ENCODE results near the gene BACE2.
"Not testable (repeated sequence)": the region's sequence is repeated elsewhere in the genome, so short reads cannot be mapped to it uniquely, and the experiment has no call there.

Gene BACE2

DNA sequence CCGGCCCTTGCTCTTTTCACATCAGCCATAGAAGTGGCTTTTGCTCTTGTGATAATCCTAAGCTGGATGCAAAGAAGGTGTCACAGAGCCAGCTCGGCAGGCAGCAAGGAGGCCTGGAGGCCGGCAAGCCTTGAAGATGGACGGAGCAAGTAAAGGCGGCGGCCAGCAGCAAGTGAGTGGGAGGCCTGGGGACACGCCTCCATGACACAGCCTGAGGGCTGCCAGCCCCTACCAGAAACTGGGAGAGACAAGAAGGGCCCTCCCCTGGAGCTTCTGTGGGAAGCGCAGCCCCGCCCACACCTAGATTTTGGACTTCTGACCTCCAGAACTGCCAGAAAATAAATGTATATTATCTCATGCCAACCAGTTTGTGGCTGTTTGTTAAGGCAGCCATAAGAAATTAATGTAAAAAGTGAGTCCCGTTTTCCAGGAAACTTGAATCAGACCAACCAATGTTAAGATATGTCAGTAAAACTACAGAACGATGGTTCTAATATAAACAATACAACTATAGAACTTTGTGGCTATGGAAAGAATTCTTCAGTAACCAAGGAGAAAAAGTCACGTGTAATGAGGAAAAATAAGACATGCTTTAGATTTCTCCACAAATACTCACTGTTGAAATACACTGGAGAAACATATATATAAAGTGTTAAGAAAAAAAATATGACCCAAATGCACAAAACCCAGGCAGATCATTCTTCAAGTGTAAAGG, 49.9 kb downstream of the BACE2 start:
- DNase-seq = no peak

GRCh38 chr21:41219498-41220207, 51.7 kb downstream of the BACE2 start:
- DNase-seq = no peak

GRCh38 chr21:41220208-41220733, 52.3 kb downstream of the BACE2 start:
- DNase-seq = no peak

GRCh38 chr21:41222247-41223068, 54.5 kb downstream of the BACE2 start:
- no peak for DNase-seq

DNA sequence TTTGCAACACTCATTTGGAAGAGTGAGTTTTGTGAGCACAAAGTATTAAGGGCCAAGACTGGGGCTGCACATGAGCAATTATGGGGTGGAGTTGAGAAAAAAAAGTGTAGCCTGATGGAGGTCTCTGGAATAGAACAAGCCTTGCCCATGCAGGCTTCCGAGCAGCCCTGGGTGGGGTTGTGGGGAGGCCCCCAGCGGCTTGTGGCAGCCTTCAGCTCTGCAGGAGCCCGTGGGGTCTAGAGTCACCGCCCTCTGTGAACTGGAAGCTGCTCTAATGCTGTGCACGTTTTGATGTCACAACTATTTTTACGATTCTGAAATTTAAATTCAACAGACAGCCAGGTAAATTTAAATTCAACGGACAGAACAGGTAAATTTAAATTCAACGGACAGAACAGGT, 58.9 kb downstream of the BACE2 start:
- DNase-seq = no peak

- no peak for DNase-seq
Observed at GRCh38 chr21:41227357-41228005, 59.5 kb downstream of the BACE2 start.

GRCh38 chr21:41228006-41228370, 60.0 kb downstream of the BACE2 start:
- DNase-seq = no peak

- no peak for DNase-seq
Observed at GRCh38 chr21:41228492-41228891, 60.5 kb downstream of the BACE2 start.

- DNase-seq = no peak
Observed at GRCh38 chr21:41228958-41229357, 61.0 kb downstream of the BACE2 start.

DNA sequence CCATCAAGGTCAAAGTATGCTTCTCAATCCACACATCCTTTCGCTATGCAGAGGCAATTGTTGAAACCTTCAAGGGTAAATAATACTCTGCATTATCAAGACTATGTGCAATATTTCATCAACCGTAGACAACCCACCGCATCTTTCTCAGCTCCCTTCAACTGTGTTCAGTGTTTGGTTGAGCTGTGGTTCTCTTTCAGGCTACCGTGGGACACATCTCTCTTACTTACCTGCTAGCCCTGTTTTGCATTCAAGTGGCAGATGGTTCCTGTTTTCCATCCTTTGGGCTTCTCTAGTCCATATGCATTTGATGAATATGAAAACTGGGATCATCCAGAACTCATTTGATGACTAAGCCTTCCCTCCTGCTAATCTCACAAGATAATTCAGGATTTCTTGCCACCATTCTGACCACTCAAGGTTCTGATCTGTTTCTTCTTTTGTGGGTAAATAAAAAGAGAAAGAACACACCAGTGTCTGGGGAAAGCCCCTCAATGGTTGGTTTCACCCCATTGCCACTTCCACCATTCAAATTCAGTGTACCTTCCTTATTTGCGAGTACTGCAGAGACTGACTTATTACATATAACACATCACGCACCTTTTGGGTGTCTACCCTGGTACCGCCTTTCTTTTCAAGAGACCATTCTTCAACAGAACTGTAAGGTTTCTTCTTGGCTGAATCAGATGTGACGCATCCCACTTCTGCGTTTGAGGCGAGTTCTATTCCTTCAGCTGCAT, 61.7 kb downstream of the BACE2 start:
- DNase-seq = no peak

DNA sequence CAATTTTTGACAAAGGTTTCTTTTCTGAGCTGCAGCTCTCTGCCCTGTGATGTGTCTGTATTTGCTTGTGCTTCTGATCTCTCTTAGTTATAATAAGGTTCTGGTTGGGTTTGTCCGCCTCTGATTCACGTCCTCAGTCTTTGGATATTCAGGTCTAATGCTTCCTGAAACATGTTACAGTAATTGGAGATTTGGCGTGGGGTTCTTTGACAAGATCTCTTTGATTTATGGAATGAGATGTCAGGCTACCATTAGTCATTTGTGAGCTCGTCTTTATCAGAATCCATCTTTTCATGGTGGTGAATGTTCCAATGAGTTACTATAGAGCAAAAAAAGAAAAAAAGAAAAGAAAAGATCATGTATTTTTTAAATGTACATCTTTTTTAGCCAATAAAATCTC, 62.5 kb downstream of the BACE2 start:
- no peak for DNase-seq

- no peak for DNase-seq
Observed at GRCh38 chr21:41231060-41231459, 63.1 kb downstream of the BACE2 start.

GRCh38 chr21:41232013-41232412, 64.1 kb downstream of the BACE2 start:
- no peak for DNase-seq

- DNase-seq = no peak
Observed at GRCh38 chr21:41233916-41234315, 66.0 kb downstream of the BACE2 start.

GRCh38 chr21:41234569-41234968, 66.6 kb downstream of the BACE2 start:
- no peak for DNase-seq

DNA sequence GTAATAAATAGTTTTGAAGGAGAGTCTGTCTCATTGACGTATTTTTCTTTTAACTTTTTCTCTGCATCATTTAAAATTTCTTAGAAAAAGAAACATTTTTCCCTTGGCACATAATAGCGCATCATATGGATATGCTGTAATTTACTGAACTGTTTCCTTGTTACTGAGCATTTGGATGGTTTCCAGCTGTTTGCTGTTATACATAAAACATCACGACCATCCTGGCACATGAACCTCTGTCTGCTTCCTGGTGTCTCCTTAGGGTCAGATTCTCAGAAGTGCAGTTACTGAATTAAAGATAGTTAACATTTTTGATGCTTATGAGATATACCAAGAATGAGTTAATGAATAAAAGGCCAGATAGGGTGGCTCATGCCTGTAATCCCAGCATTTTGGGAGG, 67.2 kb downstream of the BACE2 start:
- no peak for DNase-seq

DNA sequence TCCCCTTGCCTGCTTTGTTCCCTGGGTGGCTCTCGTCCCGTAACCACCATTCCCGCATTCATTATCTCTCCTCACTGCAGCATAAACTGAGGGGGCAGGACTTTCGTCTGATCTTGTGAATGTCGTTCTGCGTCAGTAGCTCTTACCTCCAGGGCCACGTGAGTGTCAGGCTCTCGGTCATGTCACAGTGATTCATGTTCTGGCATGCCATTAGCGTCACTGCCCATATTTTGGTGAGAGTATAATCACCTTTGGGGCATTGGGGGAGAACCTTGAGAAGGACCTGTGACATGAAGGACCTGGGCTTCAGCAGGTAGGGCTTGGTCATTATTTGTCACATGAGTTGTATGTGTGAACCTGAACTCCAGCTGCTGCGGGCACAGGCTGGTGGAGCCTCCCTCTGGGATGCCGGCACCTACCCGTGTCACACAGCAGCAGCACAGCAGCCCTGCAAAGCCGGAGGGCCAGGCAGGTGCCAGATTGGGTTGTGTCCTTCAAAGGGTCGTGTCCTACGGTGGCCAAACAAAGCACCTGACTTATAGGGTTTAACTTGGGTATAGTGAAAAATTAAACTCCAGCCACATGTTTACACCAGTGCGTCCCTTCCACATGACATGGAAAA, 68.5 kb downstream of the BACE2 start:
- no peak for DNase-seq

DNA sequence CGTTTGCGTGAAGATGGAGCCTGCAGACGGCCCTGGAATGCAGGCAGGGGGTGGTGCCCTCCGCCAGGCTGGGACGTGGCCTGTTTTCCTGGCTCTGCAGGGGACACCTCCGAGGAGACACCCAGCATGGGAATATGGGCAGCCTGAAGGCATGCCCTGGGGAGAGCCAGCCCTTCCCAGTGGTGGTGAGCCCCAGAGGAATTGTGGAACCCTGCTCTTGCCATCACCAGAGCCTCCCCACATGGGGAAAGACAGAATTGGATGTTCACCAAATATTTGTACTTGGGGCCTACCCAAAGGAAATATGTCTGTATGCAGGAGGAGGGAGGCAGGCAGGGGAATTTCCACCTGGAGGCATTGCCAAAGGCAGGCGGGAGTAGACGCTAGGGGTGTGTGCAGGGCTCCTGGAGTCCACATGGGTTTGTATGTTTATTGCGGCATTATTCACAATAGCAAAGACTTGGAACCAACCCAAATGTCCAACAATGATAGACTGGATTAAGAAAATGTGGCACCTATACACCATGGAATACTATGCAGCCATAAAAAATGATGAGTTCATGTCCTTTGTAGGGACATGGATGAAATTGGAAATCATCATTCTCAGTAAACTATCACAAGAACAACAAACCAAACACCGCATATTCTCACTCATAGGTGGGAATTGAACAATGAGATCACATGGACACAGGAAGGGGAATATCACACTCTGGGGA, 70.3 kb downstream of the BACE2 start:
- not testable (repeated sequence) for DNase-seq

GRCh38 chr21:41240040-41240439, 72.1 kb downstream of the BACE2 start:
- DNase-seq = no peak

GRCh38 chr21:41241341-41241740, 73.4 kb downstream of the BACE2 start:
- no peak for DNase-seq

DNA sequence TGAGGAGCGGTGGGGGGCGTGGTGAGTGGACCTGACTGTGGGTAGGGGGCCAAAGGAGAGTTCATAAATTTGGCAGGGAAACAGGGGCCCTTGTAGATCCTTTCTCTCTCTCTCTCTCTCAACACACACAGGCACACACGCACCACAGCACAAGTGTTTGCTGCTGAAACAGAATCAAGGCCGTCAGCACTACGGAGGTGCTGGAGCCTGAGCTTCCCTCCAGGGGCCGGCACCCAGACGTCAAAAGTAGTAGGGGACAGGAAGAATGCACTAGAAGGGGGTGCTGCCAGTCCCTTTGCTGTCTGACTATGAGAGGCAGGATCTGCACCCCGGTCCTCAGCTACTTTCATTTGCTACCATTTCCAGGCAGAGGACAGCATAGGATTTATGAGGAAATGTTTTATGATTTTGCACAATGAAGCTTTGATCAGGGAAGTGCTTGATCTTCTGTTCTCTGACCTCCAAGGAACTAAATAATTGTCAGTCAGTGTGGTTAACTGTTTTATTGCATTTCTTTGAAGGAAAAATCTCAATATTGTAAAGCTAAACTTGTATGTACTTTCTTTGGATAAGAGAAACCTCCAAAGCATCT, 74.4 kb downstream of the BACE2 start:
- no peak for DNase-seq
